T-helper 1 cell treated with Interleukin-12 subunit alpha and Interleukin-12 subunit beta and Interleukin-4 antibody, amounts not matched to agents 30 μg/mL and 1 μg/mL, for 36 hours (primary cell): Measurements from ENCODE around the gene LMO2.

Experiments used
- H3K27ac Mint-ChIP-seq: one replicate; pipeline ENCODE4 v1.8.0; 2021; ENCODE audit warnings: mild to moderate bottlenecking, mixed read lengths
- H3K27me3 Mint-ChIP-seq: one replicate; pipeline ENCODE4 v1.8.0; 2021; ENCODE audit warnings: low read depth, mixed read lengths
- H3K36me3 Mint-ChIP-seq: one replicate; pipeline ENCODE4 v1.8.0; 2021; ENCODE audit warnings: low read depth, mixed read lengths
- H3K4me1 Mint-ChIP-seq: one replicate; pipeline ENCODE4 v1.8.0; 2021; ENCODE audit warnings: low read depth, mixed read lengths
- H3K4me3 Mint-ChIP-seq: one replicate; pipeline ENCODE4 v1.8.0; 2021; ENCODE audit warnings: mild to moderate bottlenecking, moderate library complexity, mixed read lengths
- H3K9me3 Mint-ChIP-seq: one replicate; pipeline ENCODE4 v1.8.0; 2021; ENCODE audit warnings: mixed read lengths

LMO2 gene

DNA sequence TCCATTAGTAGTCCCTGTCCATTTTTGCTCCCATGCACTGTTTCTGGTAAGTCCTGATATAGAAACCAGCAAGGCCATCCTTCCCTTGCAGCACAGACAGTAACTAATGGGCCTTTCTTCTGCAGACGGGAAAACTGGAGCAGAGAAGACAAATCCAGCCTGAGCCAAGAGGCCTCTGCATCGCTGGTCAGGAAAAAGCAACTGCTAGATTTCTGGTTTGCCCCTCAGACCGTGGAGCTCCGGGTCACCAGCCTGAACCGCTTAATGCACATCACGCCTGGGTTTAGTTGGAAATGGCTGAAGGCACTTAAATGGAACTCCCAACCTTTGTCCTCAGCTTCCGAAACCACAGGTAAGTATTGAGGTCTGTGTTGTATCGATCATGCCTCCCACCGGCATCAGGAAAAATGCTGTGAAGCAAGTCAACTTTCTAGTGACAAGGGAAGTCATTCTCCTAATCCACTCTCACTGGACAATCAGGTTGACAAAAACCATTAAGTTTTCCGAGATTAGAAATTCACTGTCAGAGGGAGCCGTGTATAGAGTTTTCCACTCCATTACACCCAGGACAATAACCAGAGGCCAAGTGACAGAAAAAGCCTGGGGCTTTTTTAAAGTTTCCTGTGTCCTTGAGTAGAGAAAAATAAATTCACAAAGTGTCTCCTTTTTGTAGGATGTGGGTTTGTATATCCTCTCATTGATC lies 14.8 kb upstream of the LMO2 start:
- H3K36me3 Mint-ChIP-seq, result no peaks in the 10 kb centered on the region
- H3K27me3 Mint-ChIP-seq, result peaks cover 32% of the 10 kb centered on the region
- no peaks in the 10 kb centered on the region for H3K9me3 Mint-ChIP-seq
- peaks cover 2% of the 10 kb centered on the region for H3K4me1 Mint-ChIP-seq
- no peak overlapping the region for H3K27ac Mint-ChIP-seq
- H3K4me3 Mint-ChIP-seq, result no peak overlapping the region

DNA sequence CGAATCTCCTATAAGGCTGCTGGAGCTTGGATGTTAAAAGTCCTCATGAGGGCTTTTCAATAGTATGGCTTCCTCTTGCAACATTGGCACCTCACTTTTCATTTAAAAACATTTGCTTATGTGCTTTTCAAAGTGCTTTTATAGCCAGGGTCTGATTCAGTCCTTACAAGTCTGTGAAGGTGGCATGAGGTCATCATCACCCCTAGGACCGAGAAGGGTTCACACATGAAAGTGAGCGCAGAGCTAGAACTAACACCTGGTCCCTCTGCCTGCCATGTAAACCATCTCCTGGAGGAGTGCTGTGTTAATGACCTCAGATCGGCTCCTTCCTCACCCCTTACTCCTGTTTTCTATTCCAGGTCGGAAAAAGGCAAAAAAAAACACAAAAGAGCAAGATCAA lies 12.2 kb upstream of the LMO2 start:
- H3K27me3 Mint-ChIP-seq, result peaks cover 34% of the 10 kb centered on the region
- no peaks in the 10 kb centered on the region for H3K36me3 Mint-ChIP-seq
- H3K4me1 Mint-ChIP-seq, result peaks cover 2% of the 10 kb centered on the region
- no peak overlapping the region for H3K4me3 Mint-ChIP-seq
- H3K27ac Mint-ChIP-seq, result no peak overlapping the region
- no peaks in the 10 kb centered on the region for H3K9me3 Mint-ChIP-seq

GRCh38 chr11:33900159-33900840 lies 8.4 kb upstream of the LMO2 start:
- Mint-ChIP-seq H3K4me3 (no peak overlapping the region), H3K27me3 (peaks cover 51% of the 10 kb centered on the region), H3K27ac (no peak overlapping the region), H3K36me3 (no peaks in the 10 kb centered on the region), H3K4me1 (no peaks in the 10 kb centered on the region), H3K9me3 (no peaks in the 10 kb centered on the region)

DNA sequence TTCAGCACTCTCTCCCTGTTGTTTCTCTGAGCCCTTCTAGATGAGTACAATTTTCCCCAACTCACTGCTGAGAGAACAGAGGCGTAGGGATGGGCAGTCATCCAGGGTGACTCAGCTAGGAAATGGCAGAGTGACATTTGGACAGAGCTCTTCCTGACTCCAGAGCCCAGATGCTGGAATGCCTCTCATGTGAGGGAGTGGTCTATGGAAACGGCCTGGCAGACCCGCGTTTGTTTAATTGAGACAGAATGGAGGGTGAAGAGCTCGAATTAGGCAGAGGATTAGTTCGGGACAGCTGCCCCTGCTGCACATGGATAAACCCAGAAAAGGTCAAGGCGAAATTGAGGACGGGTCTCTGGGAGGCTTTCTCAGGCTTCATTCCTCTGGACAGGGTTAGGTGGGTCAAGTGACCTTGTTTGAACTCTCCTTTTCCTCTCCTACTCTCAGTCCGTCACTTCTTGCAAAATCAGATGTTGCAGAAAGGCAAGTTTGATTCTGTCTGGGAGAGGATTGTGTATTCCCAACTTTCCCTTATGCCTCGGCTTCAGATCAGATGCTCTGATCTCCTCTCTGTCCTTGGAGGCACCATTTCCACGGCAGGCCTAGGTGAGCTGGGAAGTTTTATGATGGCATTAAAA lies 7.6 kb upstream of the LMO2 start:
- peaks cover 2% of the 10 kb centered on the region for H3K4me1 Mint-ChIP-seq
- H3K27me3 Mint-ChIP-seq, result peaks cover 53% of the 10 kb centered on the region
- H3K27ac Mint-ChIP-seq, result no peak overlapping the region
- H3K36me3 Mint-ChIP-seq, result no peaks in the 10 kb centered on the region
- H3K9me3 Mint-ChIP-seq, result no peaks in the 10 kb centered on the region
- no peak overlapping the region for H3K4me3 Mint-ChIP-seq

DNA sequence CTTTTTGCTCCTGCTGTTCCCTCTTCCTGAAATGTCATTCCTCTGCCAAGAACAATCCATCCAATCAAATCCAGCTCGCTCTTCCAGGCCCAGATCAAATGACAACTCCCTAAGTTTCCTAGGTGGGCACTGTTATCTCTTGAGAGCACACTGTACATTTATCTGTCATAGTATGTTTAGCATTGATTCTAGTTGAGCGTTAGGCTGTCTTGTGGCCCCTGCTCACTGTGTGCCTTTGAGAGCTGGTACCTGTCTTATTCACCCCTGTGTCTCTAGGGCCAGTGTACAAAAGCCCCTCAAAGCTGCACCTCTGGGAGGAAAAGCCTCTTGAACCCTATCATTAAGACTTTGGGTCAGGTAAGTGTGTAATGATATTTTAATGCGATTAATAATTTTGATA lies 7.1 kb upstream of the LMO2 start:
- Mint-ChIP-seq H3K9me3 (no peaks in the 10 kb centered on the region), H3K4me3 (no peak overlapping the region), H3K4me1 (peaks cover 7% of the 10 kb centered on the region), H3K27ac (no peak overlapping the region), H3K36me3 (no peaks in the 10 kb centered on the region), H3K27me3 (peaks cover 53% of the 10 kb centered on the region)

GRCh38 chr11:33897761-33898375 lies 6.0 kb upstream of the LMO2 start:
- Mint-ChIP-seq H3K27ac (no peak overlapping the region), H3K36me3 (no peaks in the 10 kb centered on the region), H3K4me1 (peaks cover 18% of the 10 kb centered on the region), H3K9me3 (no peaks in the 10 kb centered on the region), H3K4me3 (no peak overlapping the region), H3K27me3 (peaks cover 63% of the 10 kb centered on the region)

GRCh38 chr11:33896911-33897310 lies 5.0 kb upstream of the LMO2 start:
- Mint-ChIP-seq H3K9me3 (no peaks in the 10 kb centered on the region), H3K36me3 (no peaks in the 10 kb centered on the region), H3K27me3 (peaks cover 69% of the 10 kb centered on the region), H3K4me3 (no peak overlapping the region), H3K27ac (no peak overlapping the region), H3K4me1 (peaks cover 19% of the 10 kb centered on the region)

DNA sequence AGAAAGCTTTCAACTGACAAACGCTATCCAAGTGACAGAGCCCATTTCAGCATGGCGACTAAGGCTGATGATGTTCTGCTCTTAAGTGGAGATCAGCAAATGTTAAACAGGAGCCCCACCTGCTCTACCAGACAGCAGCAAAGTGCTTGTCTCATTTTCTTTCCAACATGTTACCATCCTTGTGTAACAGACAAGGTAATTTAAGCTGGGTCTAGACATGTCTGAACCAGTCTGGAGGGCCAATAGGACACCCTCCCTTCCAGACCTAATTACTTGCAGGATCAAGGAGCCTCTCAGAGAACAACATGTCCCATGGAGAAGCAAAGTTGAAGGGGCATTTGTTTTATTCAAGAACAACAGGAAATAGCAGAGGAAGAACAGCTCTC lies 3.9 kb upstream of the LMO2 start:
- Mint-ChIP-seq H3K36me3 (no peaks in the 10 kb centered on the region), H3K27ac (no peak overlapping the region), H3K4me1 (peaks cover 19% of the 10 kb centered on the region), H3K9me3 (no peaks in the 10 kb centered on the region), H3K4me3 (no peak overlapping the region), H3K27me3 (peaks cover 76% of the 10 kb centered on the region)

DNA sequence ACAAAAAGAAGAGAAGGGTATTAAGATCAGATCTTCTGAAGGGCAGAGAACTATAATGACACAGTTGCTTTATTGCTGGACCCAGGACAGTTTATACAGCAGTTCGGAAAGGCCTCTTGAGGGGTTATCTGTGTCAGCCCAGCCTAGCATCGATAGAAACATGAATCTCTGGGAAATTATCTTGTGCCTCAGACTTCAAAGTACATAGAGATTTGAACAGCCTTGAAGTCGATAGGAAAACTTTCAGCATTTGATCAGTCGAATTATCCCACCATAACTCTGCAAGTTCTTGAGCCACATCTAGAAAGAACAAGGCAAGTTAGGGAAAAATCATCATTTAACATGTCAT lies 2.5 kb upstream of the LMO2 start:
- H3K27me3 Mint-ChIP-seq, result peaks cover 76% of the 10 kb centered on the region
- H3K27ac Mint-ChIP-seq, result no peak overlapping the region
- no peaks in the 10 kb centered on the region for H3K36me3 Mint-ChIP-seq
- no peak overlapping the region for H3K4me3 Mint-ChIP-seq
- H3K9me3 Mint-ChIP-seq, result no peaks in the 10 kb centered on the region
- H3K4me1 Mint-ChIP-seq, result peaks cover 19% of the 10 kb centered on the region

DNA sequence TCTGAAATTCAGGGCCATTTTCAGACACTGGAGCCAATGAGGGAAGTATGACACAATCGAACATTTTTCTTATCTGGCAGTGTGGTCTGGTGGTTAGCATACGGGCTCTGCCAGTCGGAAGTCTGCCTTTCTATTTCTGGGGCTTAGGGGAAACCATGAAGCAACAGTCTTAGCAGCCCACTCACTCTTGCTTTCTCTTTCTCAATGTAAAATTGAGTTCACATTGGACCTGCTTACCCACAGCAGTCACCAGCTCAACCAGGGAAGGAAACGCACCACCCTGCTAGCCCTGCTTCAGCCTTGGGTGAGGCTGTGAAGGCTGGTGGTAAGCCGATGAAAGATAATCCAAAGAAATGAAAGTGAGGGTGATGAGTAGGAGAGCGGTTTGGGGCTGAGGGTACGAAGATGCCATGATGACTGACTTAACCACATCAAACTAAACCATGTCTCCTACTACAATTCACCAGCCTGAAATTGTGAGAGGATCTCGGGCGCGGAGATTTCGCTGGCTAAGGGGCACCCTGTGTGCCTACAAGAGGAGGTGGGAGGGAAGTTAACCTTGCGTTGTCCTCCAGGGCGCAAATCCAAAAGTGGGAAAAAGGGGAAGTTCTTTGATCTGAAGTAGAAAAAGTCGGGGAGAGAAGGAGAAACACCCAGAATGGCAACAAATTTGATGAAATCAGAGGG lies 2.0 kb upstream of the LMO2 start:
- Mint-ChIP-seq H3K36me3 (no peaks in the 10 kb centered on the region), H3K27ac (peak overlapping the region; percentile 24), H3K27me3 (peaks cover 78% of the 10 kb centered on the region), H3K9me3 (no peaks in the 10 kb centered on the region), H3K4me1 (peaks cover 19% of the 10 kb centered on the region), H3K4me3 (peak overlapping the region; percentile 58)

DNA sequence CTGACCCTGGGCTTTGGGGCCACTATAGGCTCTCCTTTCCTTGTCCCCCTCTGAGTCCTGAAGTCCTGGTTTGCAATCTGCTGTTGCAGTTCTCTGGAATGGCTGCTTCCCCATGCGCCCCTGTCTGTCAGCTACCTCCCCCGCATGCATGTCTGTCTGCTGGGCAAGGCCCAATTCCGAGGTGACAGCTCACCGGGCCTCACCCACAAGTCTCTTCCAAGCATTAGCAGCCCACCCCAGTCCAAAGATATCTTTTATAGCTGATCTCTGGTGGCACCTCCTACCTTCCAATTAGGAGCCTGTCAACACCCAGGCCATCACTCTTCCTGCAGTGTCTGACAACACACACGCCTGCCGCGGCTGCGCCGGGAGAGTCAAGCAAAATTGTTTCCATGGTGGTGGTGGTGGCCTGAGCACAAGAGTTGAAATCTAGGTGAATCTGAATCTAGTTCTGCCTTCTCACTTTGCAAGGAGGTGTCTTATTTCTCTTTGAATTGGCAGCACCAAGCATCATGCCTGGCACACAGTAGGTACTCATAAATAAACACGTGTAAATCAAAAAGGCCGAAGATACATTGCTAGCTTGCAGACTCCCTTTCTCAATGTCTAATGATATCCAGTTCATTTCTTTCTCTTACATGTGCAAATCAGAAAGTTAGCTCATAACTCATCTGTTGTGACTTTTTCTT lies 1.2 kb upstream of the LMO2 start:
- Mint-ChIP-seq H3K27me3 (peaks cover 83% of the 10 kb centered on the region), H3K4me3 (no peak overlapping the region)

GRCh38 chr11:33889821-33890378 lies 2.0 kb downstream of the LMO2 start:
- H3K4me3 Mint-ChIP-seq, result no peak overlapping the region
- no peak overlapping the region for H3K27ac Mint-ChIP-seq
- peaks cover 81% of the 10 kb centered on the region for H3K27me3 Mint-ChIP-seq
- peaks cover 19% of the 10 kb centered on the region for H3K4me1 Mint-ChIP-seq
- H3K36me3 Mint-ChIP-seq, result no peaks in the 10 kb centered on the region
- H3K9me3 Mint-ChIP-seq, result no peaks in the 10 kb centered on the region

More for the DNA sequence above, 1.2 kb upstream of the LMO2 start:
- no peak overlapping the region for H3K27ac Mint-ChIP-seq
- H3K36me3 Mint-ChIP-seq, result no peaks in the 10 kb centered on the region
- H3K9me3 Mint-ChIP-seq, result no peaks in the 10 kb centered on the region
- peaks cover 19% of the 10 kb centered on the region for H3K4me1 Mint-ChIP-seq

DNA sequence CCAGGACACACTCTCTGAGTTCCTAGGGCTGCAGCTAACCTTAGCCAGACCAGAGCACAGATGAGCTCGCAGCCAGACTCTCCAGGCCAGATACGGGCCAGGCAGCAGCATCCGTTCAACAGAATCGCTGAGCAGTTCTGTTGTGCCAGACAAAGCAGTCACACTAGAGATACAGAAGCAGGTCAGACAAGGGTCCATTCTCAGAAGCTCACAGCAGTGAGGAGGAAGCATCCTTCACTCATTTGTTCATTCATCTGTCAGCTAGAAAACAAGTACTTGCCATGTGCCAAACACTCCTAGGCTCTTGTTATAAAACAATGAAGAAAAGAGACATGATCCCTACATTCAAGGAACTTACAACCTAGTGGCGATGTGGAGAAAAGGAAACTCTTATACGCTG lies 2.6 kb downstream of the LMO2 start:
- H3K27me3 Mint-ChIP-seq, result peaks cover 78% of the 10 kb centered on the region
- H3K9me3 Mint-ChIP-seq, result no peaks in the 10 kb centered on the region
- no peak overlapping the region for H3K27ac Mint-ChIP-seq
- no peaks in the 10 kb centered on the region for H3K36me3 Mint-ChIP-seq
- no peak overlapping the region for H3K4me3 Mint-ChIP-seq
- peaks cover 15% of the 10 kb centered on the region for H3K4me1 Mint-ChIP-seq

GRCh38 chr11:33887886-33888285 lies 4.0 kb downstream of the LMO2 start:
- Mint-ChIP-seq H3K4me3 (no peak overlapping the region), H3K36me3 (no peaks in the 10 kb centered on the region), H3K9me3 (no peaks in the 10 kb centered on the region), H3K27ac (no peak overlapping the region), H3K27me3 (peaks cover 78% of the 10 kb centered on the region), H3K4me1 (peaks cover 1% of the 10 kb centered on the region)
